ENCODE results near the gene MEIS3. TPM values are rescaled to one million over a fixed set of nuclear protein-coding genes. Genes with fewer than 3 reads are reported as not detected.

MEIS3 gene
- total RNA-seq, 1 experiment from 2014 or later = 1.3 TPM

- Histone ChIP-seq H4K20me1 (ENCODE audit: low read length) (no peaks in the 10 kb centered on the region), H3K36me3 (ENCODE audit: low read depth, low read length) (no peaks in the 10 kb centered on the region), H3K27ac (ENCODE audit: low read length) (no peak overlapping the region), H3K9me2 (replicated peaks; ENCODE audit: low read length) (no peaks in the 10 kb centered on the region), H3K9ac (ENCODE audit: low read length) (no peak overlapping the region), H3K79me2 (ENCODE audit: low read length) (no peaks in the 10 kb centered on the region), H2AFZ (ENCODE audit: low read length) (no peak overlapping the region), H3K27me3 (ENCODE audit: low read length) (no peaks in the 10 kb centered on the region), H3K9me3 (ENCODE audit: low read length) (no peaks in the 10 kb centered on the region), H3K4me1 (ENCODE audit: insufficient read depth, low read length) (no peaks in the 10 kb centered on the region), H3K4me3 (ENCODE audit: low read length) (no peak overlapping the region), H3F3A (ENCODE audit: low read length, unreplicated experiment) (no peaks in the 10 kb centered on the region), H3K4me2 (ENCODE audit: low read length) (no peak overlapping the region)
- BruUV-seq (replicated peaks) = no TSS peak
- no peak for ATAC-seq
- ChIA-PET POLR2A (ENCODE audit: unreplicated experiment) (no interaction called here), CTCF (no interaction called here)
- TF ChIP-seq EZH2phosphoT487 (IDR thresholded peaks at IDR 0.05; ENCODE audit: borderline replicate concordance, low read length) = no peak
- no peak for TF ChIP-seq EZH2 (IDR thresholded peaks at IDR 0.05; ENCODE audit: low read length, unreplicated experiment)
- TF ChIP-seq CTCF (conservative IDR thresholded peaks at IDR 0.05; ENCODE audit: low read depth, low read length) = no peak
- intact Hi-C loops (cut with micrococcal nuclease) = no loop called here
- DNase-seq = no peak
Observed at GRCh38 chr19:47406711-47407416, 12.5 kb downstream of the MEIS3 start.

GRCh38 chr19:47405854-47406417 is 13.4 kb downstream of the MEIS3 start:
- TF ChIP-seq EZH2 (IDR thresholded peaks at IDR 0.05; ENCODE audit: low read length, unreplicated experiment) (no peak), EZH2phosphoT487 (IDR thresholded peaks at IDR 0.05; ENCODE audit: borderline replicate concordance, low read length) (no peak), CTCF (conservative IDR thresholded peaks at IDR 0.05; ENCODE audit: low read depth, low read length) (no peak)
- ChIA-PET CTCF (no interaction called here), POLR2A (ENCODE audit: unreplicated experiment) (no interaction called here)
- H3K4me3 ChIP-seq (ENCODE audit: low read length) = no peak overlapping the region
- no peaks in the 10 kb centered on the region for H3K27me3 ChIP-seq (ENCODE audit: low read length)
- DNase-seq (no peak), ATAC-seq (no peak)
- H2AFZ ChIP-seq (ENCODE audit: low read length) = no peak overlapping the region
- no peak overlapping the region for H3K4me2 ChIP-seq (ENCODE audit: low read length)
- no peak overlapping the region for H3K27ac ChIP-seq (ENCODE audit: low read length)
- intact Hi-C loops (cut with micrococcal nuclease) = no loop called here
- no peaks in the 10 kb centered on the region for H3K36me3 ChIP-seq (ENCODE audit: low read depth, low read length)
- H4K20me1 ChIP-seq (ENCODE audit: low read length) = no peaks in the 10 kb centered on the region
- no peaks in the 10 kb centered on the region for H3F3A ChIP-seq (ENCODE audit: low read length, unreplicated experiment)
- no peaks in the 10 kb centered on the region for H3K4me1 ChIP-seq (ENCODE audit: insufficient read depth, low read length)
- H3K9me2 ChIP-seq (replicated peaks; ENCODE audit: low read length) = no peaks in the 10 kb centered on the region
- no TSS peak for BruUV-seq (replicated peaks)
- no peaks in the 10 kb centered on the region for H3K9me3 ChIP-seq (ENCODE audit: low read length)
- no peak overlapping the region for H3K9ac ChIP-seq (ENCODE audit: low read length)
- H3K79me2 ChIP-seq (ENCODE audit: low read length) = no peaks in the 10 kb centered on the region

- H3K36me3 ChIP-seq (ENCODE audit: low read depth, low read length) = no peaks in the 10 kb centered on the region
- no peak overlapping the region for H3K27ac ChIP-seq (ENCODE audit: low read length)
- no peak overlapping the region for H3K9ac ChIP-seq (ENCODE audit: low read length)
- no peak overlapping the region for H3K4me2 ChIP-seq (ENCODE audit: low read length)
- ChIA-PET POLR2A (ENCODE audit: unreplicated experiment) (no interaction called here), CTCF (no interaction called here)
- H2AFZ ChIP-seq (ENCODE audit: low read length) = no peak overlapping the region
- BruUV-seq (replicated peaks) = no TSS peak
- no peaks in the 10 kb centered on the region for H3K79me2 ChIP-seq (ENCODE audit: low read length)
- TF ChIP-seq EZH2 (IDR thresholded peaks at IDR 0.05; ENCODE audit: low read length, unreplicated experiment) = no peak
- no peak for TF ChIP-seq CTCF (conservative IDR thresholded peaks at IDR 0.05; ENCODE audit: low read depth, low read length)
- no peak for TF ChIP-seq EZH2phosphoT487 (IDR thresholded peaks at IDR 0.05; ENCODE audit: borderline replicate concordance, low read length)
- no peaks in the 10 kb centered on the region for H3K4me1 ChIP-seq (ENCODE audit: insufficient read depth, low read length)
- DNase-seq (no peak), ATAC-seq (no peak)
- no peak overlapping the region for H3K4me3 ChIP-seq (ENCODE audit: low read length)
- H3K27me3 ChIP-seq (ENCODE audit: low read length) = no peaks in the 10 kb centered on the region
- no peaks in the 10 kb centered on the region for H3K9me3 ChIP-seq (ENCODE audit: low read length)
- no peaks in the 10 kb centered on the region for H3F3A ChIP-seq (ENCODE audit: low read length, unreplicated experiment)
- no peaks in the 10 kb centered on the region for H4K20me1 ChIP-seq (ENCODE audit: low read length)
- H3K9me2 ChIP-seq (replicated peaks; ENCODE audit: low read length) = no peaks in the 10 kb centered on the region
- intact Hi-C loops (cut with micrococcal nuclease) = no loop called here
Observed at GRCh38 chr19:47405197-47405550, 14.2 kb downstream of the MEIS3 start.

Measured in PC-3 (cell line).